A549 (cell line): ENCODE results near the gene GABRD. TPM values are rescaled to one million over a fixed set of nuclear protein-coding genes. Genes with fewer than 3 reads are reported as not detected.
A peak's percentile ranks its signal among the peaks of the same experiment; 100 is the strongest.

Experiments used
- ATAC-seq, 2 experiments: fragments of 200-7000 bp in 1 of 2; fragments of >200 bp in 1 of 2; cut with Nextera tagmentation in 1 of 2; cut with Tn5 transposase in 1 of 2; 3 replicates each; pipeline versions ENCODE4 v1.8.0 to v1.9.1; 2018 to 2020; ENCODE audit warnings: mild to moderate bottlenecking in 1 of 2, moderate library complexity in 1 of 2
- CTCF ChIA-PET: fragments of 300-600 bp; sonication (Branson Sonifier 250); formaldehyde crosslinking; extraction: SDS; loops from one replicate; lab custom pipeline; 2021; ENCODE audit warnings: antibody characterized with exemption, inconsistent platforms; lab: Yijun Ruan, JAX
- POLR2A ChIA-PET: fragments of 350-600 bp; formaldehyde crosslinking; extraction: SDS; loops from one replicate; lab custom pipeline; 2021; ENCODE audit warnings: antibody characterized with exemption, inconsistent platforms; lab: Yijun Ruan, JAX
- DNase-seq, 2 experiments: peaks; one replicate each; pipeline versions ENCODE4 v3.0.0 to v3.0.0-alpha.2; 2011 to 2016; ENCODE audit warnings: low read depth in 1 of 2, low spot score in 1 of 2
- FAIRE-seq: peaks from 2 replicates; lab custom pipeline; 2011; peaks lifted over from hg19 to GRCh38; lab: Jason Lieb, UNC
- H3K27ac ChIP-seq, 2 experiments: fragments of >200 bp; sonication (Bioruptor Twin); formaldehyde crosslinking; 3 replicates each; pipeline ENCODE4 v1.5.1; 2016 to 2017
- H3K4me1 ChIP-seq: fragments of >200 bp; sonication (Bioruptor Twin); formaldehyde crosslinking; 3 replicates; pipeline ENCODE4 v1.6.1; 2016
- H3K4me2 ChIP-seq: fragments of >200 bp; sonication (Bioruptor Twin); formaldehyde crosslinking; 3 replicates; pipeline ENCODE4 v1.6.1; 2016
- H3K4me3 ChIP-seq: fragments of >200 bp; sonication (Bioruptor Twin); formaldehyde crosslinking; 3 replicates; pipeline ENCODE4 v1.5.1; 2016
- H3K9me3 ChIP-seq: fragments of >200 bp; sonication (Bioruptor Twin); formaldehyde crosslinking; 3 replicates; pipeline ENCODE4 v1.6.1; 2016
- BHLHE40 ChIP-seq: IDR thresholded peaks from 2 replicates; pipeline ENCODE4 v1.6.1; 2012; ENCODE audit warnings: low read depth, low read length, inconsistent platforms
- CBX2 ChIP-seq: fragments of 200-600 bp; sonication (generic); IDR thresholded peaks from 2 replicates; pipeline ENCODE4 v1.6.1; 2016; ENCODE audit warnings: low read depth, mild to moderate bottlenecking, borderline replicate concordance
- CBX8 ChIP-seq: fragments of 200-600 bp; sonication (generic); IDR thresholded peaks from 2 replicates; pipeline ENCODE4 v1.6.1; 2016
- CEBPB ChIP-seq, 2 experiments: fragments of >200 bp in 1 of 2; sonication (Bioruptor Twin) in 1 of 2; formaldehyde crosslinking in 1 of 2; IDR thresholded peaks; 2 replicates each; pipeline ENCODE4 v1.6.1; 2012 to 2016
- E2F6 ChIP-seq: IDR thresholded peaks from 2 replicates; pipeline ENCODE4 v1.6.1; 2012; ENCODE audit warnings: low read depth, borderline replicate concordance
- EHMT2 ChIP-seq: fragments of 200-600 bp; sonication (generic); IDR thresholded peaks from 2 replicates; pipeline ENCODE4 v1.6.1; 2016; ENCODE audit warnings: antibody characterized with exemption, low read depth, mild to moderate bottlenecking, moderate library complexity
- FOSB ChIP-seq: fragments of 250-450 bp; sonication (Bioruptor Pico); IDR thresholded peaks from 2 replicates; pipeline ENCODE4 v1.5.0; 2020; ENCODE audit warnings: mild to moderate bottlenecking, moderate library complexity
- HES2 ChIP-seq: fragments of >200 bp; sonication (Bioruptor Twin); formaldehyde crosslinking; IDR thresholded peaks from 2 replicates; pipeline ENCODE4 v1.6.1; 2016
- HOXA7 ChIP-seq: fragments of 250-450 bp; sonication (Bioruptor Pico); IDR thresholded peaks from 2 replicates; pipeline ENCODE4 v1.5.0; 2020; ENCODE audit warnings: mild to moderate bottlenecking, moderate library complexity
- HOXB5 ChIP-seq: fragments of 250-450 bp; sonication (Bioruptor Pico); IDR thresholded peaks from 2 replicates; pipeline ENCODE4 v1.5.0; 2020; ENCODE audit warnings: mild to moderate bottlenecking, moderate library complexity
- JUN ChIP-seq, 2 experiments: fragments of >200 bp; sonication (Bioruptor Twin); formaldehyde crosslinking; IDR thresholded peaks; 2 replicates in 1 of 2; 3 replicates in 1 of 2; pipeline ENCODE4 v1.6.1; 2016 to 2017
- KDM1A ChIP-seq: fragments of 200-600 bp; sonication (generic); IDR thresholded peaks from 2 replicates; pipeline ENCODE4 v1.6.1; 2016; ENCODE audit warnings: low read depth, mild to moderate bottlenecking
- KDM5A ChIP-seq: fragments of 200-600 bp; sonication (generic); IDR thresholded peaks from 2 replicates; pipeline ENCODE4 v1.6.1; 2016; ENCODE audit warnings: antibody characterized with exemption, mild to moderate bottlenecking
- MAFK ChIP-seq: fragments of 450-650 bp; IDR thresholded peaks from 2 replicates; pipeline ENCODE4 v1.6.1; 2014; ENCODE audit not compliant: partially characterized antibody
- MAZ ChIP-seq: fragments of 150-350 bp; IDR thresholded peaks from 2 replicates; pipeline ENCODE4 v1.6.1; 2014; ENCODE audit warnings: antibody characterized with exemption, low read depth, low read length, borderline replicate concordance
- NFE2L2 ChIP-seq: fragments of 150-350 bp; conservative IDR thresholded peaks from 2 replicates; pipeline ENCODE4 v1.6.1; 2014; ENCODE audit warnings: low read length
- POLR2A ChIP-seq: IDR thresholded peaks from 2 replicates; pipeline ENCODE4 v1.6.1; 2012; ENCODE audit warnings: mild to moderate bottlenecking, low read length
- POLR2AphosphoS2 ChIP-seq: conservative IDR thresholded peaks from 2 replicates; pipeline ENCODE4 v1.6.1; 2012; ENCODE audit warnings: low read length, improper control_type of control experiment, inconsistent platforms
- RARB ChIP-seq: fragments of 250-450 bp; sonication (Bioruptor Pico); IDR thresholded peaks from 2 replicates; pipeline ENCODE4 v1.8.0; 2021; ENCODE audit warnings: mild to moderate bottlenecking, moderate library complexity
- REST ChIP-seq: fragments of 200-600 bp; sonication (generic); IDR thresholded peaks from 2 replicates; pipeline ENCODE4 v1.6.1; 2016; ENCODE audit warnings: antibody characterized with exemption, mild to moderate bottlenecking, moderate library complexity
- RNF2 ChIP-seq: fragments of 200-600 bp; sonication (generic); IDR thresholded peaks from 2 replicates; pipeline ENCODE4 v1.6.1; 2016; ENCODE audit warnings: low read depth, mild to moderate bottlenecking, antibody characterized with exemption, moderate library complexity, borderline replicate concordance
- SREBF2 ChIP-seq: fragments of 450-650 bp; IDR thresholded peaks from 2 replicates; pipeline ENCODE4 v1.6.1; 2014; ENCODE audit warnings: mild to moderate bottlenecking, moderate library complexity
- USF2 ChIP-seq: fragments of 450-650 bp; IDR thresholded peaks from 2 replicates; pipeline ENCODE4 v1.6.1; 2014; ENCODE audit warnings: antibody characterized with exemption
- ZFP36 ChIP-seq: fragments of 450-650 bp; IDR thresholded peaks from 2 replicates; pipeline ENCODE4 v1.6.1; 2014; ENCODE audit warnings: borderline replicate concordance; ENCODE audit not compliant: partially characterized antibody
- ZNF302 ChIP-seq: fragments of 250-450 bp; sonication (Bioruptor Pico); IDR thresholded peaks from 2 replicates; pipeline ENCODE4 v1.9.0; 2021; ENCODE audit warnings: inconsistent platforms, mild to moderate bottlenecking, moderate library complexity
- WGBS: methylation state at CpG from one replicate; pipeline ENCODE4 v1.1.6; 2017; ENCODE audit errors: missing lambda C conversion rate; 5-methylcytosine and 5-hydroxymethylcytosine counted together
- polyA minus RNA-seq: library from RNA; depleted of rRNA, polyadenylated mRNA; stranded (reverse); fragments of >200 nt; gene quantifications from 2 replicates; pipeline ENCODE4 v1.2.3, GENCODE V29; 2011; rRNA and poly(A)+ RNA removed
- polyA plus RNA-seq, 4 experiments: library from polyadenylated mRNA; depleted of rRNA in 3 of 4; stranded (reverse); fragments of >200 nt; fragmentation: RNase III in 1 of 4; extraction: RNeasy Plus Mini Kit Qiagen cat#74134 plus additional on column Dnase treatment in 1 of 4; gene quantifications; 2 replicates in 3 of 4; 3 replicates in 1 of 4; pipeline ENCODE4 v1.2.3, GENCODE V29; 2011 to 2017

GABRD gene
- 0.12 and 0.17 TPM in 2 replicates for polyA plus RNA-seq (2011; rRNA removed)
- 0.33 and 0.86 TPM in 2 replicates for polyA plus RNA-seq (2012; cell fraction: cytosol; rRNA removed)
- 0.90 and 1.5 TPM in 2 replicates for polyA plus RNA-seq (2012; cell fraction: nucleus; rRNA removed)
- polyA plus RNA-seq (2017; fragmentation: RNase III; extraction: RNeasy Plus Mini Kit Qiagen cat#74134 plus additional on column Dnase treatment) = 0.16 to 0.52 TPM (median 0.38 TPM) in 3 replicates
- 0.49 TPM in 1 of 2 replicates, not detected in the other for polyA minus RNA-seq

GRCh38 chr1:2019172-2019543, at the start of gene GABRD:
Gene GABRD (plus strand): TSS chr1:2019345. CDS start chr1:2019424, 79 bp downstream.
- no CpG with 5 or more reads among the region's 60 CpGs for WGBS
- H3K27ac ChIP-seq = peak within 1 kb of the TSS in 1 of 2 experiments; percentile 78; a peak in 3 of 6 replicates
- DNase-seq (no peak), FAIRE-seq (no peak), ATAC-seq (0 out of 6 replicates have a peak, but pooled peaks of 1 of the 2 experiments have one; percentile 15)
- ChIA-PET CTCF (interaction anchor here (0.5 to 3.6 kb wide), 2 partner anchors 25 to 26 kb away, joined by 3 to 13 read pairs; no protein-coding TSS in a partner anchor), POLR2A (no interaction called here)
- H3K4me3 ChIP-seq = peak within 1 kb of the TSS; percentile 53
- TF ChIP-seq E2F6 = no peak
- TF ChIP-seq ZFP36 = no peak
- no peak for TF ChIP-seq CBX8
- no peak for TF ChIP-seq KDM5A
- TF ChIP-seq HOXA7 = no peak
- TF ChIP-seq CBX2 = no peak
- no peak for TF ChIP-seq EHMT2
- TF ChIP-seq NFE2L2 = no peak
- no peak for TF ChIP-seq FOSB (CRISPR knock-in tag)
- no peaks in the 10 kb centered on the region for H3K9me3 ChIP-seq
- H3K4me1 ChIP-seq = 0 out of 3 replicates have a peak, but pooled peaks cover 6% of the 10 kb centered on the region
- peak within 1 kb of the TSS; percentile 91 for H3K4me2 ChIP-seq

- no peak; a peak in 1 of 6 replicates for ATAC-seq
- WGBS = 46% methylated on average over 3 of the region's 10 CpGs
- Histone ChIP-seq H3K4me3 (no peak overlapping the region), H3K4me1 (no peaks in the 10 kb centered on the region), H3K9me3 (no peaks in the 10 kb centered on the region), H3K27ac (no peak overlapping the region), H3K4me2 (no peak overlapping the region)
- POLR2A ChIA-PET = no interaction called here
- no peak for DNase-seq
- FAIRE-seq = no peak
- TF ChIP-seq HOXB5 (CRISPR knock-in tag) (no peak), SREBF2 (no peak), EHMT2 (no peak), RNF2 (no peak), MAFK (no peak), CEBPB (IDR thresholded peaks at IDR 0.05) (no peak), POLR2AphosphoS2 (no peak), HES2 (no peak), MAZ (no peak), ZNF302 (no peak), USF2 (no peak), BHLHE40 (no peak), JUN (IDR thresholded peaks at IDR 0.05) (no peak), REST (no peak), POLR2A (no peak), RARB (CRISPR knock-in tag) (no peak), KDM1A (no peak)
- CTCF ChIA-PET = interaction anchor here (1.3 kb wide), 1 partner anchor 10 kb away, joined by 6 read pairs; no protein-coding TSS in a partner anchor
Observed at GRCh38 chr1:1969505-1969900, 49.6 kb upstream of the GABRD start.
